GM08714 (cell line): Measurements from ENCODE around the gene PRR22.

Source experiments
- H3K4me3 ChIP-seq: fragments of 200-500 bp; sonication (Bioruptor generic); 2 replicates; pipeline ENCODE4 v1.5.1; 2014; ENCODE audit warnings: mild to moderate bottlenecking, low read length, inconsistent platforms
- ZNF274 ChIP-seq: IDR thresholded peaks from 2 replicates; pipeline ENCODE4 v1.6.1; 2012; ENCODE audit warnings: mild to moderate bottlenecking, low read depth, low read length

Gene PRR22

GRCh38 chr19:5822181-5822844, 37.8 kb upstream of the PRR22 start:
- H3K4me3 ChIP-seq = no peak overlapping the region
- no peak for TF ChIP-seq ZNF274

GRCh38 chr19:5821521-5822180, 37.1 kb upstream of the PRR22 start:
- no peak for TF ChIP-seq ZNF274
- no peak overlapping the region for H3K4me3 ChIP-seq

GRCh38 chr19:5820785-5821184, 36.2 kb upstream of the PRR22 start:
- H3K4me3 ChIP-seq = no peak overlapping the region
- no peak for TF ChIP-seq ZNF274

GRCh38 chr19:5818594-5818993, 34.0 kb upstream of the PRR22 start:
- H3K4me3 ChIP-seq = no peak overlapping the region
- TF ChIP-seq ZNF274 = no peak

GRCh38 chr19:5817218-5817617, 32.7 kb upstream of the PRR22 start:
- no peak for TF ChIP-seq ZNF274
- H3K4me3 ChIP-seq = no peak overlapping the region

GRCh38 chr19:5814852-5815246, 30.3 kb upstream of the PRR22 start:
- no peak for TF ChIP-seq ZNF274

GRCh38 chr19:5814123-5814851, 29.7 kb upstream of the PRR22 start:
- no peak for TF ChIP-seq ZNF274
- no peak overlapping the region for H3K4me3 ChIP-seq

More at GRCh38 chr19:5814852-5815246, 30.3 kb upstream of the PRR22 start:
- H3K4me3 ChIP-seq = no peak overlapping the region

- no peak for TF ChIP-seq ZNF274
- no peak overlapping the region for H3K4me3 ChIP-seq
Measured at GRCh38 chr19:5811117-5811516, 26.6 kb upstream of the PRR22 start.

GRCh38 chr19:5809469-5809868, 24.9 kb upstream of the PRR22 start:
- H3K4me3 ChIP-seq = no peak overlapping the region
- no peak for TF ChIP-seq ZNF274

- TF ChIP-seq ZNF274 = no peak
- H3K4me3 ChIP-seq = no peak overlapping the region
Measured at GRCh38 chr19:5809053-5809452, 24.5 kb upstream of the PRR22 start.

- no peak overlapping the region for H3K4me3 ChIP-seq
- TF ChIP-seq ZNF274 = no peak
Measured at GRCh38 chr19:5808120-5808816, 23.7 kb upstream of the PRR22 start.

- no peak for TF ChIP-seq ZNF274
- no peak overlapping the region for H3K4me3 ChIP-seq
Measured at GRCh38 chr19:5806905-5807304, 22.4 kb upstream of the PRR22 start.

GRCh38 chr19:5806133-5806489, 21.6 kb upstream of the PRR22 start:
- no peak for TF ChIP-seq ZNF274
- H3K4me3 ChIP-seq = no peak overlapping the region

GRCh38 chr19:5805462-5806132, 21.1 kb upstream of the PRR22 start:
- no peak for TF ChIP-seq ZNF274
- no peak overlapping the region for H3K4me3 ChIP-seq
